ENCODE measurements around the gene USP34. TPM values are rescaled to one million over a fixed set of nuclear protein-coding genes. Genes with fewer than 3 reads are reported as not detected.
"Not testable (repeated sequence)": the region's sequence is repeated elsewhere in the genome, so short reads cannot be mapped to it uniquely, and the experiment has no call there.

Gene USP34
- total and polyA plus RNA-seq, 4 donors, result 13.4 to 82.7 (median 51.1) TPM

GRCh38 chr2:61492476-61492875 lies 21.6 kb upstream of the USP34 start:
- Histone ChIP-seq H3K9ac (ENCODE audit: low read depth in 1 of 2, low read length in 2 of 2) (no peak overlapping the region), H3K27ac (ENCODE audit: low read depth in 1 of 2, low read length in 2 of 2) (no peak overlapping the region), H3K4me3 (ENCODE audit: low read depth in 1 of 3, low read length in 3 of 3) (no peak overlapping the region), H3K36me3 (ENCODE audit: control insufficient read depth in 4 of 4, insufficient read depth in 3 of 4, low read depth in 1 of 4, low read length in 3 of 4) (peaks cover 20 to 59% (median 41%) of the 10 kb centered on the region in 4 donors), H3K27me3 (ENCODE audit: control insufficient read depth in 4 of 4, insufficient read depth in 4 of 4, low read length in 3 of 4) (no peaks in the 10 kb centered on the region), H3K4me1 (ENCODE audit: control insufficient read depth in 4 of 4, insufficient read depth in 4 of 4, low read length in 3 of 4) (peaks cover 0 to 7% (median 3%) of the 10 kb centered on the region in 4 donors), H3K9me3 (ENCODE audit: control insufficient read depth in 4 of 4, low read length in 3 of 4) (no peaks in the 10 kb centered on the region)
- WGBS, result 93% methylated on average over 2 of the region's 2 CpGs
- DNase-seq (ENCODE audit: low spot score), result no peak
- TF ChIP-seq SP1 (IDR thresholded peaks at IDR 0.05), result no peak
- no peak for TF ChIP-seq ATF3 (IDR thresholded peaks at IDR 0.05)
- no peak for TF ChIP-seq FOXA2 (IDR thresholded peaks at IDR 0.05)

- H3K9ac ChIP-seq (ENCODE audit: low read depth in 1 of 2, low read length in 2 of 2), result no peak overlapping the region
- no peak for DNase-seq (ENCODE audit: low spot score)
- H3K4me1 ChIP-seq (ENCODE audit: control insufficient read depth in 4 of 4, insufficient read depth in 4 of 4, low read length in 3 of 4), result no peaks in the 10 kb centered on the region
- H3K36me3 ChIP-seq (ENCODE audit: control insufficient read depth in 4 of 4, insufficient read depth in 3 of 4, low read depth in 1 of 4, low read length in 3 of 4), result peaks cover 18 to 60% (median 32%) of the 10 kb centered on the region in 4 donors
- WGBS, result 98% methylated on average over 5 of the region's 5 CpGs
- no peaks in the 10 kb centered on the region for H3K27me3 ChIP-seq (ENCODE audit: control insufficient read depth in 4 of 4, insufficient read depth in 4 of 4, low read length in 3 of 4)
- no peak overlapping the region for H3K4me3 ChIP-seq (ENCODE audit: low read depth in 1 of 3, low read length in 3 of 3)
- H3K9me3 ChIP-seq (ENCODE audit: control insufficient read depth in 4 of 4, low read length in 3 of 4), result no peaks in the 10 kb centered on the region
- H3K27ac ChIP-seq (ENCODE audit: low read depth in 1 of 2, low read length in 2 of 2), result no peak overlapping the region
- no peak for TF ChIP-seq REST (IDR thresholded peaks at IDR 0.05)
Measured at GRCh38 chr2:61485281-61485680, 14.4 kb upstream of the USP34 start.

GRCh38 chr2:61478086-61478485 lies 7.2 kb upstream of the USP34 start:
- H3K9ac ChIP-seq (ENCODE audit: low read depth in 1 of 2, low read length in 2 of 2), result no peak overlapping the region
- peaks cover 6 to 38% (median 14%) of the 10 kb centered on the region in 4 donors for H3K36me3 ChIP-seq (ENCODE audit: control insufficient read depth in 4 of 4, insufficient read depth in 3 of 4, low read depth in 1 of 4, low read length in 3 of 4)
- DNase-seq (ENCODE audit: low spot score), result no peak
- H3K27me3 ChIP-seq (ENCODE audit: control insufficient read depth in 4 of 4, insufficient read depth in 4 of 4, low read length in 3 of 4), result no peaks in the 10 kb centered on the region
- WGBS, result 88% methylated on average over 6 of the region's 6 CpGs
- no peaks in the 10 kb centered on the region for H3K4me1 ChIP-seq (ENCODE audit: control insufficient read depth in 4 of 4, insufficient read depth in 4 of 4, low read length in 3 of 4)
- no peak overlapping the region for H3K4me3 ChIP-seq (ENCODE audit: low read depth in 1 of 3, low read length in 3 of 3)
- H3K27ac ChIP-seq (ENCODE audit: low read depth in 1 of 2, low read length in 2 of 2), result no peak overlapping the region
- TF ChIP-seq FOXA2 (IDR thresholded peaks at IDR 0.05), result no peak
- no peak for TF ChIP-seq MAX (IDR thresholded peaks at IDR 0.05)
- no peak for TF ChIP-seq YY1 (IDR thresholded peaks at IDR 0.05)
- H3K9me3 ChIP-seq (ENCODE audit: control insufficient read depth in 4 of 4, low read length in 3 of 4), result no peaks in the 10 kb centered on the region

- DNase-seq (ENCODE audit: low spot score); H3K9ac ChIP-seq (ENCODE audit: low read depth in 1 of 2, low read length in 2 of 2); H3K4me1 ChIP-seq (ENCODE audit: control insufficient read depth in 4 of 4, insufficient read depth in 4 of 4, low read length in 3 of 4); H3K27ac ChIP-seq (ENCODE audit: low read depth in 1 of 2, low read length in 2 of 2); H3K27me3 ChIP-seq (ENCODE audit: control insufficient read depth in 4 of 4, insufficient read depth in 4 of 4, low read length in 3 of 4); H3K9me3 ChIP-seq (ENCODE audit: control insufficient read depth in 4 of 4, low read length in 3 of 4); H3K4me3 ChIP-seq (ENCODE audit: low read depth in 1 of 3, low read length in 3 of 3): not testable (repeated sequence)
- WGBS, result 96% methylated on average over 12 of the region's 12 CpGs
- peaks cover 3 to 27% (median 9%) of the 10 kb centered on the region in 4 donors for H3K36me3 ChIP-seq (ENCODE audit: control insufficient read depth in 4 of 4, insufficient read depth in 3 of 4, low read depth in 1 of 4, low read length in 3 of 4)
Measured at GRCh38 chr2:61476929-61477589, 6.2 kb upstream of the USP34 start.

Measured in liver (tissue), 9 donors.